Suprapubic skin (tissue), 4 donors: ENCODE measurements around the gene TENT4B. TPM values are rescaled to one million over a fixed set of nuclear protein-coding genes. Genes with fewer than 3 reads are reported as not detected.

ENCODE experiments used
- DNase-seq, 2 donors: peaks; one replicate each; pipeline ENCODE4 v3.0.0-alpha.2; 2019; ENCODE audit warnings: low spot score in 2 of 2
- H3K27ac ChIP-seq: fragments of 200-600 bp; sonication (generic); one replicate; pipeline ENCODE4 v1.5.1; 2019
- H3K27me3 ChIP-seq: fragments of 200-600 bp; sonication (generic); one replicate; pipeline ENCODE4 v1.5.1; 2019
- H3K36me3 ChIP-seq: fragments of 200-600 bp; sonication (generic); one replicate; pipeline ENCODE4 v1.5.1; 2019
- H3K4me1 ChIP-seq: fragments of 200-600 bp; sonication (generic); one replicate; pipeline ENCODE4 v1.5.1; 2019
- H3K4me3 ChIP-seq: fragments of 200-600 bp; sonication (generic); one replicate; pipeline ENCODE4 v1.5.1; 2019; ENCODE audit warnings: mild to moderate bottlenecking
- H3K9me3 ChIP-seq: fragments of 200-600 bp; sonication (generic); one replicate; pipeline ENCODE4 v1.5.1; 2019
- CTCF ChIP-seq, 2 donors: fragments of 200-600 bp in 1 of 2; fragments of 450-650 bp in 1 of 2; sonication (generic) in 1 of 2; IDR thresholded peaks; one replicate each; pipeline ENCODE4 v1.5.1; 2016 to 2019; ENCODE audit warnings: antibody characterized with exemption in 2 of 2, mild to moderate bottlenecking in 1 of 2, moderate library complexity in 1 of 2
- EP300 ChIP-seq: sonication (generic); formaldehyde crosslinking; IDR thresholded peaks from one replicate; pipeline ENCODE4 v1.6.1; 2017; ENCODE audit warnings: antibody characterized with exemption
- POLR2A ChIP-seq, 2 donors: fragments of 450-650 bp; IDR thresholded peaks; one replicate each; pipeline ENCODE4 v1.6.1; 2017; ENCODE audit warnings: antibody characterized with exemption in 2 of 2, mild to moderate bottlenecking in 2 of 2, moderate library complexity in 2 of 2
- POLR2AphosphoS5 ChIP-seq, 3 donors: sonication (generic); formaldehyde crosslinking; IDR thresholded peaks; one replicate each; pipeline ENCODE4 v1.6.1; 2017; ENCODE audit warnings: antibody characterized with exemption in 3 of 3
- WGBS: methylation state at CpG from one replicate; pipeline ENCODE4 v1.1.5; 2018; 5-methylcytosine and 5-hydroxymethylcytosine counted together
- total RNA-seq, 4 donors: library from RNA; depleted of rRNA; stranded (reverse); fragments of >200 nt; gene quantifications; one replicate each; pipeline ENCODE4 v1.1.0, GENCODE V29; 2016

The TENT4B gene
- total RNA-seq, 4 donors from 2014 or later: 10.8 to 15.7 (median 12.9) TPM

DNA sequence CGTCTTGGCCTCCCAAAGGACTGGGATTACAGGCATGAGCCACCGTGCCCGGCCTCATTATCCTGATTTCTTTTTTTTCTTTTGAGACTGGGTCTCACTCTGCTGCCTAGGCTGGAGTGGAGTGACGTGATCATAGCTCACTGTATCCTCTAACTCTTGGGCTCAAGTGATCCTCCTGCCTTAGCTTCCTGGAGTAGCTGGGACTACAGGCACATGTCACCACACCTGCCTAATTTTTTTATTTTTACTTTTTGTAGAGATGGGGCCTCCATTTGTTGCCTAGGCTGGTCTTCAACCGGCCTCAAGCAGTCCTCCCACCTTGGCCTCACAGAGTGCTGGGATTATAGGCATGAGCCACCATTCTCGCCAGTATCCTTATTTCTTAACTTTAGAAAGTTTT, 3.5 kb downstream of the TENT4B start:
- DNase-seq: peak in 1 of 2 donors; percentile 43
- Histone ChIP-seq H3K4me3 (no peak overlapping the region), H3K27ac (no peak overlapping the region), H3K9me3 (no peaks in the 10 kb centered on the region), H3K4me1 (peaks cover 51% of the 10 kb centered on the region), H3K36me3 (peaks cover 4% of the 10 kb centered on the region), H3K27me3 (no peaks in the 10 kb centered on the region)
- TF ChIP-seq CTCF (IDR thresholded peaks at IDR 0.05): no peak
- no peak for TF ChIP-seq POLR2A (IDR thresholded peaks at IDR 0.05)
- TF ChIP-seq POLR2AphosphoS5 (IDR thresholded peaks at IDR 0.05): no peak
- TF ChIP-seq EP300: no peak
- 92% methylated on average over 6 of the region's 6 CpGs for WGBS

- DNase-seq: no peak
- H3K9me3 ChIP-seq: no peaks in the 10 kb centered on the region
- peaks cover 4% of the 10 kb centered on the region for H3K36me3 ChIP-seq
- no peaks in the 10 kb centered on the region for H3K27me3 ChIP-seq
- no peak overlapping the region for H3K27ac ChIP-seq
- TF ChIP-seq EP300 (no peak), POLR2A (IDR thresholded peaks at IDR 0.05) (no peak), CTCF (IDR thresholded peaks at IDR 0.05) (no peak), POLR2AphosphoS5 (IDR thresholded peaks at IDR 0.05) (no peak)
- WGBS: 73% methylated on average over 4 of the region's 4 CpGs
- no peak overlapping the region for H3K4me3 ChIP-seq
- H3K4me1 ChIP-seq: peaks cover 35% of the 10 kb centered on the region
Observed at GRCh38 chr16:50160495-50161164, 7.5 kb downstream of the TENT4B start.

- Histone ChIP-seq H3K4me1 (peaks cover 24% of the 10 kb centered on the region), H3K27ac (no peak overlapping the region), H3K36me3 (peaks cover 4% of the 10 kb centered on the region), H3K9me3 (no peaks in the 10 kb centered on the region), H3K27me3 (no peaks in the 10 kb centered on the region), H3K4me3 (no peak overlapping the region)
- TF ChIP-seq POLR2AphosphoS5 (IDR thresholded peaks at IDR 0.05): no peak
- no peak for TF ChIP-seq EP300
- WGBS: 91% methylated on average over 2 of the region's 2 CpGs
- DNase-seq: no peak
Observed at GRCh38 chr16:50161950-50162349, 8.8 kb downstream of the TENT4B start.

DNA sequence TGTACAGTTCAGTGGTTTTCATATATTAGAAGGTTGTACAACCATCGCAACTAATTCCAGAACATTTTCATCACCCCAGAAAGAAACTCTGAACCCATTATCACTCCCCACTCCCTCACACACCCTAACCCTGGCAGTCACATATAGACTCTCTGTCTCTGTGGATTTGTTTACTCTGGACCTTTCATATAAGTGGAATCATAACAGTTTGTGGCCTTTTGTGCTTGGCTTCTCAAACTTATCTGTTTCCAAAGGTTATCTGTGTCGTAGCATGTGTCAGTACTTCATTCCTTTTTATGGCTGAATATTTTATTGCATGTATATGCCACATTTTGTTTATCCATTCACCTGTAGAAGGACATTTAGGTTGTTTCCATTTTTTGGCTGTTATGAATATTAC, 12.4 kb downstream of the TENT4B start:
- H3K27me3 ChIP-seq: no peaks in the 10 kb centered on the region
- TF ChIP-seq CTCF (IDR thresholded peaks at IDR 0.05) (no peak), EP300 (no peak), POLR2AphosphoS5 (IDR thresholded peaks at IDR 0.05) (no peak), POLR2A (IDR thresholded peaks at IDR 0.05) (no peak)
- DNase-seq: no peak
- H3K4me3 ChIP-seq: no peak overlapping the region
- no peaks in the 10 kb centered on the region for H3K36me3 ChIP-seq
- no peaks in the 10 kb centered on the region for H3K9me3 ChIP-seq
- peaks cover 27% of the 10 kb centered on the region for H3K4me1 ChIP-seq
- no peak overlapping the region for H3K27ac ChIP-seq
- WGBS: 91% methylated on average over 2 of the region's 2 CpGs

GRCh38 chr16:50166511-50167500, 13.7 kb downstream of the TENT4B start:
- Histone ChIP-seq H3K4me3 (no peak overlapping the region), H3K36me3 (no peaks in the 10 kb centered on the region), H3K4me1 (peaks cover 19% of the 10 kb centered on the region), H3K27ac (no peak overlapping the region), H3K27me3 (no peaks in the 10 kb centered on the region), H3K9me3 (no peaks in the 10 kb centered on the region)
- TF ChIP-seq CTCF (IDR thresholded peaks at IDR 0.05) (no peak), EP300 (no peak), POLR2AphosphoS5 (IDR thresholded peaks at IDR 0.05) (no peak), POLR2A (IDR thresholded peaks at IDR 0.05) (no peak)
- DNase-seq: no peak
- WGBS: 64% methylated on average over 9 of the region's 9 CpGs
